Upper lobe of left lung (tissue), 4 donors: ENCODE measurements around the gene PPP1R13L.

Experiments used
- EP300 ChIP-seq, 4 donors: sonication (generic); formaldehyde crosslinking; IDR thresholded peaks; one replicate each; pipeline ENCODE4 v1.5.1; 2017; ENCODE audit warnings: antibody characterized with exemption in 4 of 4, control low read depth in 2 of 4
- TF ChIP-seq, protein P1 (sequence below), 6 experiments: fragments of 450-650 bp in 4 of 6; fragments of 200-600 bp in 2 of 6; sonication (generic) in 2 of 6; IDR thresholded peaks; one replicate each; pipeline ENCODE4 v1.5.1; 2016 to 2019; ENCODE audit warnings: antibody characterized with exemption in 6 of 6

DNA sequence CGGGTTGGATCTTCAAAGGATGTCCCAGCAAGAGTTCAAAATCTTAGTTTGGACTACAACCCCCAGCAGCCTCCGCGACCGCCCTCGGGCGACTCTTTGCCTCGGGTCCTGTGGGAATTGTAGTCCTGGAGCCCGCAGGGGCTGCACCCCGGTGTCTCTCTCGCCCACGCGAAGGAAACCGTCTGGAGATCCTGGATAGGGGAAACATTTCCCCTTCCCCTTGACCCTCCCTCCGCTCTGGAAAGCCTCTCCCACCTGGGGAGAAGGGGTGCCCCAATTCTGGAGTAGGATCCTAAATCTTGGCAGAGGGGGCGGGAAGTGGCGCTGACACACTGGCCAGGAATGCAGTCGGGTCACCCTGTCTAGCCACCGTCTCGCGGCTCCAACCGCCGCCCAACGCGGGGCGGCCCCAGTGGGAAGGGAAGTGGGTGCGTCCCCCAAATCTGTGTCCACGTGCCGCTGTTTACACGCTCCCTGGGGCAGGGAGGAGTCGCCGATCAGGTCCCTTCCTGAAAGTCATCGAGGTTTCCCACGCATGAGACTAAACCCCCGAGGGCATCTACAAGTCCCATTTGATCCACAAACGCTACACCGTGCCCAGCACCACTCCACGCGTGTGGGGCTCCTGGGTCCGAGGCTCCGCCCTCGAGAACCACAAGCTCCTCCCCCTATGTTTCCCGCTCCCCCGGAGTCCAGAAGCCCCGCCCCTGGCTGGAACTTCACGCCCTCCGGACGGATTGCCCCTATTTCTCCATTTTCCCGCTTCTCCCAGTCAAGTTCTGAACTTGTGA, 761 bp upstream of the PPP1R13L start:
- TF ChIP-seq, protein P1, sequence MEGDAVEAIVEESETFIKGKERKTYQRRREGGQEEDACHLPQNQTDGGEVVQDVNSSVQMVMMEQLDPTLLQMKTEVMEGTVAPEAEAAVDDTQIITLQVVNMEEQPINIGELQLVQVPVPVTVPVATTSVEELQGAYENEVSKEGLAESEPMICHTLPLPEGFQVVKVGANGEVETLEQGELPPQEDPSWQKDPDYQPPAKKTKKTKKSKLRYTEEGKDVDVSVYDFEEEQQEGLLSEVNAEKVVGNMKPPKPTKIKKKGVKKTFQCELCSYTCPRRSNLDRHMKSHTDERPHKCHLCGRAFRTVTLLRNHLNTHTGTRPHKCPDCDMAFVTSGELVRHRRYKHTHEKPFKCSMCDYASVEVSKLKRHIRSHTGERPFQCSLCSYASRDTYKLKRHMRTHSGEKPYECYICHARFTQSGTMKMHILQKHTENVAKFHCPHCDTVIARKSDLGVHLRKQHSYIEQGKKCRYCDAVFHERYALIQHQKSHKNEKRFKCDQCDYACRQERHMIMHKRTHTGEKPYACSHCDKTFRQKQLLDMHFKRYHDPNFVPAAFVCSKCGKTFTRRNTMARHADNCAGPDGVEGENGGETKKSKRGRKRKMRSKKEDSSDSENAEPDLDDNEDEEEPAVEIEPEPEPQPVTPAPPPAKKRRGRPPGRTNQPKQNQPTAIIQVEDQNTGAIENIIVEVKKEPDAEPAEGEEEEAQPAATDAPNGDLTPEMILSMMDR (IDR thresholded peaks at IDR 0.05): no peak
- peak in 1 of 4 donors; percentile 23 for TF ChIP-seq EP300 (IDR thresholded peaks at IDR 0.05)
